HG03442 (cell line): ENCODE data around the gene CIDEA.
A peak's percentile ranks its signal among the peaks of the same experiment; 100 is the strongest.

Experiments
- ATAC-seq: cut with Tn5 transposase; IDR thresholded peaks from one replicate; pipeline ENCODE4 v1.9.1; 2021; ENCODE audit warnings: mild to moderate bottlenecking, moderate library complexity; ENCODE audit not compliant: unreplicated experiment

The CIDEA gene

DNA sequence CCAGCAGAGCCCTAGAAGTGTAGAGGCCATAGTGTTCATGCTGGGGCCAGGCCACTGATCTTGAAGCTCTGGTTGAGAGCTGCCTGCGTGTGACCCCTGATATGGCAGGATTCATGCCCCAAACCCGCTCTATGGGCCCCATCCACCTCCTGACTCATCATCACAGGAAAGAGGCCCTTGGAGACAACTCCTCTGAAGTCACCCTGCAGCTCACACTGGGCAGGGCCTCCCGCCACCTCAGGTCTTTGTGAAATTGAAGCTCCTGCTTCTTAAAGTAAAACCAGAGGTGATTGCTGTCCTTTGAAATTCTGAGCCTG lies 41.9 kb downstream of the CIDEA start:
- ATAC-seq, result no peak

DNA sequence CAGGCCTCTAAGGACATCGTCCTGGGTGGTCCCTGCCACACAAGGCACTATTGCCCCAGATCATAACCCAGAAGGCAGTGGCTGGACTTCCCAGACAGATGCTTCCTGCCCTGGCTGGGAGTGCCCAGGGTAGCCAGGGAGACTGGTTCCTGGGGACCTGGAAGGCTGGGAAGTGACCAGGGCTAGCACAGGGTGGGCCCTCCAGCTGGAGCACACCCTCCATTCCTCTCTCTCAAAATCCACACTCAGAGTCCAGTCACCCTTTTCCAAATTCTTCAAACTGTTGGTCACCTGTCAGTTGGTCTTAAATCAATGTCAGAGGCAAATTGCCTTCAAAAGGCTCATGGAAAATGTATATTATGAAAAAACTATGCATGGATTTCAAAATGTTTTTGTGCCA lies 42.3 kb downstream of the CIDEA start:
- ATAC-seq, result no peak

DNA sequence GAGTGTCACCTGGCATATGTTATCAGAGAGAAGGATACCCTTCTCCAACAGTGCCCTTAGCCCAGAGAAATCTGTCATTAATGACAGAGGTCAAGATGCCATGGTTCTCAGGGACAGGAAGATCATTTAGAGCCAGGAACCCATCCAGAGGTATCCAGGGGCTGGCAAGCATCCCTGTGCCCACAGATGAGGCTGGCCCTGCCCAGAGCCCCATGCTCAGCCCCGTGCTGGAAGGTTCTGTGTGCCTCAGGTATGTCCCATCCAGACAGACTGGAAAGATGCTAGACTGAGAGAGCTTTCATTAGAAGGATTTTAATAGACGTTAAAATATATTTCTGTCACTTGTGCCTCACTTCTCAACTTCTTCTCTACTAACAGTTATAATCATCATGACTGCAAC lies 45.7 kb downstream of the CIDEA start:
- ATAC-seq, result no peak

DNA sequence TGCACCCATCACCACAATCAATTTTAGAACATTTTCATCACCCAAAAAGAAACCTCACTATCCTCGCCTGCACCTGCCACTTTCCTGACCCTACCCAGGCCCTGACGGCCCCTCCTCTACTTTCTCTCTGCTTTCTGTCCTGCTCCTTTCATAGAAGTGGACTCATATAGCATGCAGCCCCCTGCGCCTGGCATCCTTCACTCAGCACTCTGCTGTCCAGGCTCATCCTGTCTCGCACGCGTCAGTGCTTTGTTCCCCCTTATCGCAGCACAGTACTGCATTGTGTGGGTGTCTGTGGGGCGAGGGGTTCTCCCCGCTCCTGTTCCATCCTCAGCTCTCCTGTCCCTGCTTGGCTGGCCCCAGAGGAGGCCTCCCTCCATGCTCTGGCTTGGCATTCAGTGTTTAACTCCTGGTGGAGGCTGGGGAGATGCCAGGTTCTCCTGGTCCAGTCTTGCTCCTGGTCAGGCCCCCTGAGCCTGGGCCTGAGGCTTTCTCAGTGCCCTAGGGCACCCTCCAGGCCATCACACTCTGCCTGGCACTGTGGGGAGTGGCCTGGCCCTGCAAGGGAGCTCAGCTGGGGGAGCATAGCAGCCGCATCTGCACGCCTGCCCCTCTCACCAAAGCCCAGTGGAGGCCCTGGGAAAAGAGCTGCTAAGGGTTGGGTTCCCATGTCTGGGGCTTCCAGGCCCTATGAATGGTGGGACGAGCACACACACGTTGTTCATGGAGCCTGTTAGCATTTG lies 47.3 kb downstream of the CIDEA start:
- no peak for ATAC-seq

DNA sequence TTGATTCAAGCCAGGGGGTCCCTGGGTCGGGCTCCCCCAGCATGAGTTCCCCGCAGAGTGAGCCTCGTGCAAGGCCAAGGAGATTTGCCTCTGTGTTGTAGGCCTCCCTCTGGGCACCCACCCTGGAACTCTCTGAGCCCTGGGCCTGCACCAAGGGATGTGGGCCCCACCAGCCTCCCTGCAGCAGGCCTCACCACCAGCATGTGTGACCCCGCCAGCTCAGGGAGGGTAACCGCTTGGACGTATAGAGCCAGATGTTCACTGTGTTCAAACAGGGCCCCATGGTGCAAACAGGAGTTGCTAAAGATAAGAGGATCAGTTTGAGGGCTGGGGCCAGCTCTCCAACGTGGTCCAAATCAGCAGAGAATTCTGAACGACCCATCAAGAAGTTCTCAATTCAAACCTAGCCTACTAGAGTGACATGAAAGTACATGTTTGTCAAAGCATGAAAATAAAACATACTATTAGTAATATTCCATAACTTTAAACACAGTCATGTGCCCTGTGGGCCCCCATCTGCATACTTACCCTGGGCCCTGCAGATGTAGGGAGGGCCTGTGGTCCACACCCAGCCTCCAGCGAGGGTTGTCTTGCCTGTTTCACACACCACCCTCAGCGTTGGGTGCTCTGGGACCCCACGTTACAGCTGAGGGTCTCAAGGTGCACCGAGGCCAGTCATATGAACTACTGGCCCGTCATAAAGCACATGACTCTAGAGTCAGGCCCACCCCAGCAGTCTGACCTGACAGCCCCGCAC lies 48.4 kb downstream of the CIDEA start:
- ATAC-seq, result no peak

DNA sequence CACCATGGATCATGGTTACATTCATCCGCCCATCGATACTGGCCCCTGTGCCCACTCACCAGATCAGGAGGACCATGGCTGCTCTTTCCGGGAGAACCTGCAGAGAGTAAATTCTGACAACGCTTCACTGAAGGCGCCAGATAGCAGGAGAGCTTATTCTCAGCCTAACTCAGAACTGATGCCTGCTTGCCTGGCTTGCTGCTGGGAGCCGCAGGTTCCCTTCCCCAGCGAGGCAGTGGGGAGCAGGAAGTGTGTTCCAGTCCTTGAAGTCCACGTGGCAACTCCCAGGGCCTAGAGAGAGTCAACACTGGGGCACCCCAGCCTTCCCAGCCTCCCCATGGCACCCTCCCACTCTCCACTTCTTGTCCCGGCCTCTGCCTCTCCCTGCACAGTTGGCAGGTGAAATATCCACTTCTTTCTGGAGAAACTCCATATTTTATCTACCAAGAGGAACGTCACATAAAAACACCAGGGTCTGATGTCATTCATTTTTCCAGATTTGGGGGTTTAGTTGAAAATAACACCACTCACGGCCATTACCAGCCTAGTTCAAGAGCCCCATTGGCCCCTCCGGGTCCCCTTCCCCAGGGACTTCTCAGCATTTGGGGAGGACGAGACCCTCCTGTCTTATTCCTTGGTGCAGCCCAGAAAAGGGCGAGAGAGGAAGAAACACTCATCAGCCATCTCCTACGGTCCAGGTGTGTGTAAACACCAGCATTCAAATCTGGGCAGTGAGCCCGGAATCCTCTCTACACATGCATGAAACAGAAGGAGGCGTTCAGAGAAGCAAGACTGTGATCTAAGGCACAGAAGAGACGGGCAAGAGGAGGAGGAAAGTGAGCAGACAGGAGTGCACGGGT lies 50.4 kb downstream of the CIDEA start:
- no peak for ATAC-seq

DNA sequence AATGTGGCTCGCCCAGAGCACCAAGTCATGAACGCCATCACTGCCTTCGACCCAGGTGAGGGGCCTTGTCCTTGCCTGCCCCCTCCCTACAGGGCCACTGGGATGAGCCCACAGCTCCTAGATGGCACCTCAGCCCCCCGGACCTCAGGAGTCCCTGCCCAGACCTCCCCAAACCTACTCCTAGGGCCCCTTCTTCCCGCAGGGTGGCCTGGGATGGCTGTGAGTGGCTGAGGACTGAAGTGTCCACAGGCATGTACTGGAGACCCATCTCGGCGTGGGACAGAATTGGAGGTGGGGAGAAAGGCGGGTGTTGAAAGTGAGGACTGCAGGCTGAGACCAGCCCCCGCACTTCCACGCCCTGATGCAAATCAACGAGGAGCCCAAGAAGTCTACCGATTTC lies 51.0 kb downstream of the CIDEA start:
- ATAC-seq, result no peak

DNA sequence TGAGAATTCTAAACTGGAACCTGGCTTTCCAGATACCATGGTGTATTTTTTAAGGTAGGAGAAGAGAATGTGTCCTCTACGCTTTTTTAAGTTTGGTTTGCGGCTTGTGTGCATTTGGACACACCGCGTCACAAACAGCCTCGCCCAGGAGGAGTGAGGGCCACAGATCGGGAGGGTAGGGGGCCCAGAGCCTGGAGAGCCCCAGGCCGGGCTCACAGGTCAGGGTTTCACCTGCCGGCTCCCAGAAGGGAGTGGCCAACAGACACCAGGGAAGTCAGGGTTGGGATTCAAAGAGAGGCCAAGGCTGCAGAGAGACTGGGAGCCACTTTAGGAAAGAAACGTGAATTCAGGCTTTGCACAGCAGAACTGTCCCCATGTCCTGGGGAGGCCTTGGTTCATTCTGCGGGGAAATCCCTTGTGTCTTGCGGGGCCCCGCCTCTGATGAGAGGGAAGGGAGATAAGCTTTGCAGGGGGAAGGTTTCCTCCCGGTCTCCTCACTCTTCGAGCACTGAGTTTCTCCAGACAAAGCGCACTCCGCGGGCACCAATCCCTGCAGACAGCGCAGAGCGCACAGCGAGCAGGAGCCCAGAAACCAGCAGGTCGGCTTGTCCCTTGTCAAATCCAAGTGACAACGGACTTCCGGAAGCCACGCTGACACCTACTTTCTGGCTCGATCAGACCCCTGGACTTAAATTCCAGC lies 51.9 kb downstream of the CIDEA start:
- no peak for ATAC-seq

DNA sequence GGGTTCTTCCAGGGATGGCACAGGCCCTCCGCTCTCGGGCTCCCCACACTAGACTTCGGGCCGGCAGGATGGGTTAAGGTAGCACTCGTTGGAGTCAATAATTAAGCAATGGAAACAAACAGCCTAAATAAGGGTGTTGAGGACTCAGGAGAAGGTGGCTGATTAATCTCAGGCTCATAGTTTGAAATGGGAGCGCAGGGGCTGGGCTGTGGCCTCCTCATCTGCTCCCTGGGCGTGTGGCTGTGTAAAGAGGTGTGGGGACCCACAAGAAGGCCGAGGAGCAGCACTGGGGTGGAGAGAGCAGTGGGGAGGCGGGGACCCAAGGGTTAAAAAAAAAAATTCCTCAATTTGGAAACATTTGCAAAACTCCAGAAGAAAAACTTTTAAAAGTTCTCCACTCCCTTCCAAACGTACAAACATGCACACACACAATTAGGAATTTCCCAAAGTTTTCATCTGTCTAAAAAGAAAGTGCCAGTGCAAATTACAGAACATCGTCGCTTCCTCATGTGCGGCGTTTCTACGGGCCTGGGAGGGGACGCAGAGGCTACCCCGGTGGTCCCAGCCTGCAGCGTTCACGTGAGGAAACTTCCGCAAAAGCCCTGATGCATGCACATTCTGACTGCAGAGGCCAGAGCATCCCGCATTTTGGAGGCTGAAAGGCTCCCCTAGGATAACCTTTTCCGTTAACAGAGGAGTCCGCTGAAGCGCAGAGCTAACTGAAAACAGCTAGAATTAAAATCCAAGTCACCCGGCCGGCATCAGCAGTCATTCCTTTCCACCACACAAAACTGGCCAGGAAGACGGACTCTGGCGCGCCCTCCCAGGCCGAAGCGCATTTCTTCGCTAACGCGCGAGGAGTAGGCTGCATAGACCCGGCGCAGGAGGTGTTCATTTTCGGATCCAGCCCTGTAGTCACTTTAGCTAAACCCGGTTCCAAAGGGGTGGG lies 52.9 kb downstream of the CIDEA start:
- no peak for ATAC-seq

DNA sequence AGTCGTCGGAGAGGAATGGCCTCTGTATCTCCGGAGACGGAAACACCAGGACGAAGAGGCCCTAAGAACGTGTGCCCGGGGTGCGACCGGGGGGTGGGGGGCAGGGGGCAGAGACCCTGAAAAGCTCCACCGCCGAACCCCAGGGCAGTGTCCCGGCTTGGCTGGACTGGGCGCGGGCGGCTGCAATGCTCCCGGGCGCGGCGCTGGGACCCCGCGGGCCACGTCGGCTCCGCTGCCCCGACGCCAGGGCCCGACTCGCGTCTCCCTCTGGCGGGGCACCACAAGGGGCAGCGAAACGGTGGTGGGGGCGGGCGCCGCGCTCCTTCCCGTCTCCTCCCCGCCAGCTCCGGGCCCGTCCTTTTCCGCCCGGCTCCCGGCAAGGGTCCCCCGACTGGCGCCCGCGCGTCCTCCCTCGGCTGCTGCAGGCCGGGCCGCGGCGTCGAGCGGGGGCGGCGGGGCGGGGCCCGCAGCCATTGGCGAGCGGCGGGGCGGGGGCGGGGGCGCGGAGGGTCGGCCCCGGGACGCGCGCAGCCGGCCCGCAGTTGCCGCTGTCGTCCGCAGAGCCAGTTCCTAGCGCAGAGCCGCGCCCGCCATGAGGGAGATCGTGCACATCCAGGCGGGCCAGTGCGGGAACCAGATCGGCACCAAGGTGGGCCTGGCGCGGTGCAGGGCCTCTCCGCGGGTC lies 53.7 kb downstream of the CIDEA start, which contains the start of gene TUBB6:
TSS of gene TUBB6 (plus strand) at position 541 of the 685 bp plus-strand sequence. CDS start at position 593, 52 bp downstream.
- peak; percentile 53 for ATAC-seq

DNA sequence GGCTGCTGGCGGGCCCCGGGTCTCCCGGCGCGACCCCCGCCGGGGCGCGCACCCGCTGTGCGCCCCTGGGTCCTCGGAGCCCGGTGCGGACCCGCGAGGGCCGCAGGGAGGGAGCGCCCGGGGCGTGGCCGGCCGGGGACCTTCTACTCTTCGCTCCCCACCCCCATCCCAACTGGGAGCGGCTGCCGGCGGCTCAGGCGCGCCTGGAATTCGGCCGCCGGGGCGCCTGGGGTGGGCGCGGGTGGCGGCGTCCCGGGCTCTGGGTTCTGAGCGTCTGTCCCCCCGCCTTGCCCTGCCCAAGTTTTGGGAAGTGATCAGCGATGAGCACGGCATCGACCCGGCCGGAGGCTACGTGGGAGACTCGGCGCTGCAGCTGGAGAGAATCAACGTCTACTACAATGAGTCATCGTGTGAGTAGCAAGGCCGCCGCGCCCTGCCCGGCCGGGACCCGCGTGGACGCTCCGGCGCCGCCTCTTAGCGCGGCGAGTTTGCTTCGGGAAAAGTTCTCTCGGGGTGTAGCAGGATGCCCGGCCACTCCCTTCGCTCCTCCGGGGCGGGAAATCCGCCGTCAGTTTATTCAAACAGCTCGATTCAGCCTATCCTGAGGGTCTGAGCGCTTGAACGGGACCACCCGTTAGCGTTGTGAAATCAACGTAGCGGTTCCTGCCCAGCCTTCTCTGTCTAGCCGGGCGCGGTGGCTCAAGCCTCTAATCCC lies 54.4 kb downstream of the CIDEA start:
- ATAC-seq, result peak; percentile 55

DNA sequence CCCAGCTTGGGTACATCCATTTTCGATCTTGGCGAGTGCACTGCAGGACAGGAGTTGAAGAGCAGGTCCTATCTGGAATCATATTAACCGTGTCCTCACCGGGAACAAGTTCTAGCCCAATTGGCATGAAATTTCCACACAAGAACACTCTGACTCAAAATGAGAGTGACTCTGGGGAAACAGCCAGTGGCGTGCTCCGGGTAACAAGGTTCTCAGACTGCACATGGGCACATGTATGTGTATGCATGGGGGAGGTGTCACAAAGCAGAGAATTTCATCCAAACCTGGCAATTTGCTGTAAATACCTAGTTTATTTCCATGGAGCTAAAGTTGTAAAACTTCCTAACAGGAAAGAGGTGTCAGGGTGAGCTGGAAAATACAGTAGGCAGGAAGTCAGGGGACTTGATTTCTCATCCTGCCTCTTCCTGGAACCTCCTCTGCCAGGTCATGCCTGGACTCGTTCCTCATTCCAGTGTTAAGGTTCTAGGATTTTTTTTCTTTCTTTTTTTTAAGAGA lies 55.6 kb downstream of the CIDEA start:
- no peak for ATAC-seq

DNA sequence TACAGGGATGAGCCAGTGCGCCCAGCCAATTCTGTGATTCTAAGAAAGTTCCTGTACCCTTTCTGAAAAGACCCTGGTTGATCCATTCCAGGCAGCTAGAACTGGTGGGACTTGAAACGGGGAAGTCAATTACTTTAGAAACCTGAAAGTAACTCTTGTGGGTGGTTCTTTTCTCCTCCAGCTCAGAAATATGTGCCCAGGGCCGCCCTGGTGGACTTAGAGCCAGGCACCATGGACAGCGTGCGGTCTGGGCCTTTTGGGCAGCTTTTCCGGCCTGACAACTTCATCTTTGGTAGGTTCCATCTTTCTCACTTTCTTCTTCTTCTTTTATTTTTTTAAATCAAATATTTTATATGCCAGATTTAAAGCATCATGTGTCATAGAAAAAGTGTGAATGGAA lies 56.6 kb downstream of the CIDEA start:
- ATAC-seq, result no peak

DNA sequence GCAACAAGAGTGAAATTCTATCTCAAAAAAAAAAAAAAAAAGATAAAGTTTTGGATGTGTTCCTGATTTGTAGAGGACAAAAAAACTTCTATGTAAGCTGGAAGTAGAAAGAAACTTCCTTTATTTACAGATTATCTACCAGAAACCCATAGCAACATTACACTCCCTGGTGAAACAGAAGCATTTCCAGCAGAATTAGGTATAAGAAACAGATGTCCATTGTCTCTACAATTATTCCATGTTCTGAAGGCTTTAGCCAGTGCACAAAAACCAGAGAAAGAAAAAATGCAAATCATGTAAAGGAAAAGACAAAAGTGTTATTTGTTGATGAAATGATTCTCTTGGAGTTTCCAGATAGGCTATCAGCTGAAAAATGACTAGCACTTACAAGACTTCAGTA lies 58.8 kb downstream of the CIDEA start:
- no peak for ATAC-seq

DNA sequence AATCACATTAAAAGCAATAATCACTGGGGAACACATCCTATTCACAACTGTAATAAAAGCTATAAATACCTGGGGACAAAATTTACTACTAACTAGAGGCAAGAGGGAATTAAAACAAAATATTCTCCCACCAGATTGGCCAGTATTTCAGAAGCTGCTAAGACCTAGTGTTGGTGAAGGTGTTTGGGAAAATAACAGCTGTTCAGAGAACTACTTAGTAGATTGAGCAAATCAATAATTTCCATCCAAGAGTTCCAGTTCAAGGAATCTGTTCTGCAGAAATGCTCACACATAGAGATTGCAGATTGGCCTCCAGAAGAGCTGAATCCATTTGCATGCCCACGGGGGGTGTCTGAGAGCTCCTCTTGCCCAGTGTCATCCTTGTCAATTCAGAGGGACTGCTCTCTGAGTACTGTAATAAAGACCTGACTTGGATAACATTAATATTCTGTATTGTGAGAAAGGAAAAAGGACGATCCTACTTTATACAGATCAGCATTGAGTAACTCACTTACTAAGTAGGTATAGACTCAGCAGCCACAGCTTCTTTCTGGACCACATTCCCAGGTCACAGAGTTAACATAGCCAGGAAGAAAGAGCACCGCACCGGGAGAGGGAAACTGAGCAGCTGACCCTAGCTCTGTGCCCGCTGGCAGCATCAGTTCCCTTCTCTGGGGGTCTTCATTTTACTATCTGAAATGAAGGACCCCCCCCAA lies 59.5 kb downstream of the CIDEA start:
- no peak for ATAC-seq

DNA sequence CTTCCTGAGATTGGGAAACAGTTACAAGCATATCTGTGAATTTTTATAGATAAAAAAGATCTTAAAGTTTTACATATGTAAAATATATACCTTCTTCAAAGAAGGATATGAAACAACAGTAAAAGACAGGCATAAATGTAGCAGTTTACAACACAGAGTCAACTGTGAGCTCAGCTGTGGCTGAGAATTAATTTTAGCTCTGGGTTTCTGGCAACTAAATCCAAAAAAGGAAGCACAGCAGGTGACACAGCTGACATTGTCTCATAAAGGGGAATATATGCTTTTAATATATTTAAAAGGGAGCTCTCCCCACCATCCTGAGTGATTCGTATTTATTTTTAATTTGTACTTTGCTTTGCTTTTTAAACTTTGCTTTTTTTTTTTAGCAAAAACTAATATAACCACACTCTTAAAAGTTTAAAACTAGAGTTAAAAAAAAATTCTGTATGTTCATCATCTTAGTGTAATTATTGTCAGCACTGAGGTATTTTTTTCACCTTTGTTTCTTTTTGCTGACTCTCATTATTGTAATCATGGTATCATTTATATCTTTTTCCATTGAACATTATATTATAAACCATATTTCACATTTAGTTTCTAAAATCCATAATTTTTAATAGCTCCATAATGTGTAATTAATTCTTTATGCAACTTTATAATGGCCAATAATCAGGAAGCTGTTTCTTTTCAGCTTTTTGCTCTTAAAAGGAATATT lies 60.6 kb downstream of the CIDEA start:
- no peak for ATAC-seq

DNA sequence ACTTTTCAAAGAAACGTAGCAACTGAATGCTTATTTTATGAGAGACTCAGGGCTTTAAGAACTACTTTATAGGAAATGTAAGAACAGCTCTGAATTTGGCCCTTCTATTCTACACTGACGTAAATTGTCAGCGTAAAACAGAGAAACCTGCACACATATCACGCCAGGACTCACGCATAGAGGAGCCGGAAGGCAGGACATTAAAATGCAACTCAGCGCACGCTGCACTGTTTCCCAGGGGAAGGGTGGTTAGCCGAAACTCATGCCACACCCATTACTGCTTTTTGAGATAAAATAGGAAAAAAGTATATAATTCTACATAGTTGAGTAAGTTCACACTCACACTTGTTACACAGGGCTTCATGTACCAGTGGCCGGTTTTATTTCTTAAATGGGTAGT lies 61.3 kb downstream of the CIDEA start:
- ATAC-seq, result no peak
